ENCODE data around the gene CREB3L2.
"Not testable (repeated sequence)": the region's sequence is repeated elsewhere in the genome, so short reads cannot be mapped to it uniquely, and the experiment has no call there.

CREB3L2 gene

DNA sequence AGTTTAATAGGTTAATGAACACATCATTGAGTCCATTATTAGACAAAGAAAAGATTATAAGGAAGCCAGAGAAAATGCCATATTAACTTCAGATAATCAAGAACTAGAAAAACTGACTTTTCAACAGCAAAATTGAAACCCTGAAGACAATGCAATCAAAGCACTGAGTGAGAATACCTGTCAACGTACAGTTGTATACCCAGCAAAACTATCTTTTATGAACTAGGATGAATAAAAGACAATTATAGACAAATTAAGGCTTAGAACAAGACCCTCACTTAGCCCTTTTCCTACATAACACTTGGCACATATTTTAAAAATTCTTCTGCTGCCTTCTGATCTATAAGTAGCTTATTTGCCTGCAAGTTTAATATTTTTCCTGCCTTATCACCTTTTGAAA, 136.1 kb downstream of the CREB3L2 start:
- no peak for DNase-seq

DNA sequence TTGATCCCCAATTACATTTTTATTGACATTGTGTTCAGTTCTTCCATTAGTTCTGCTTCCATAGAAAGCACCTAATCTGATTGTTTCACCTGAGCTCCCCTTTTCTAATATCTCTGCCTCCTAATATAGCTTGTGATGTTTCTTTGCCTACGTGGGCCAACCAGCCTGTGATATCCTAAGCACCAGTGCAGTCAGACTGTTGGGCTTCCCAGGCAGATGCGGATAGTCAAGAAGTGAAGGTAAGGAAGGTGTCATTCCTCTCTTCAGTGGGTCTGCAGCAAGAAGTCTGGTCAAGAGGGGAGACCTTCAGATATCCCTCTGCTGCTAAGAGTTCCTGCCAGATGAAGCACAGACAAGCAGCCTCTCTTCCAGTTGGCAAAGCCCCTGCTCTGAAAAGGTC, 138.9 kb downstream of the CREB3L2 start:
- no peak for DNase-seq

- DNase-seq = no peak
These were observed 139.5 kb downstream of the CREB3L2 start for GRCh38 chr7:137862358-137862757.

DNA sequence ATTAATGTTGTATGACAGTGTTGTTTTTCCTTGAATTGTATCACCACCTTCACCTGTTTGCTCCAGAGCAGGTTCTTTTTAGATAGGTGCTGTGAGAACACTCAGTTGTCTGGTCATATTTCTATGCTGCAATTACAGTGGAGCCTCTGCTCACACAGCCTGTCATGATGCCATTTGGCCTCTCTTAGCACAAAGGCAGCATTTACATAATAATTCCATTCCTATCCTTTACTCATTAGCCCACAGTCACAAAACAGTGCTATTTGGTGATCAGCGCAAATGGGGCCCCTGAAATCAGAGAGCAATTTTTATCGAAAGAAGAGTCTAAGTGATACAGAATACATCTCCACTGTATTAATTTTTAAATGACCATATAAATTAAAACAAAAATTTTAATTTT, 141.3 kb downstream of the CREB3L2 start:
- DNase-seq = no peak

GRCh38 chr7:137853053-137853452, 148.8 kb downstream of the CREB3L2 start:
- no peak for DNase-seq

DNA sequence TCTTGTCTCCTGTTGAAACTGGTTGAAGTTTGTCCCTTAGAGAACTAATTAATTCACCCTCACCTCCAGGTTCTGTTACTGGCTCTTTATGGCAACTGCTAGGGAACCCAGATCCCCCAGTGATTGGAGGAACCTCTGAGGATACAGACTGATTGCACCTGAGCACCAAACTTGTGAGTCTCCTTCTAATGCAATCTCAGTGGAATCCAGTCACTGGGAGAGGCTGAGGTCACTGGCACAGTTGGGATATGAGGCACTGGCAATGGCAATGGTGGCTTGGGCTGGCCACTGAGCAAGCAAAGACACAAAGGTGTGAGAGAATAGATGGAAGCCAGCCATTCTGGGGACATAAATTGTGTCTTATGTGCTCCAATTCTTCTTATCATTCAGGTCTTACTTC, 149.8 kb downstream of the CREB3L2 start:
- DNase-seq = no peak

- DNase-seq = no peak
These were observed 150.6 kb downstream of the CREB3L2 start for GRCh38 chr7:137850972-137851945.

- DNase-seq = no peak
These were observed 151.3 kb downstream of the CREB3L2 start for GRCh38 chr7:137850571-137850970.

DNA sequence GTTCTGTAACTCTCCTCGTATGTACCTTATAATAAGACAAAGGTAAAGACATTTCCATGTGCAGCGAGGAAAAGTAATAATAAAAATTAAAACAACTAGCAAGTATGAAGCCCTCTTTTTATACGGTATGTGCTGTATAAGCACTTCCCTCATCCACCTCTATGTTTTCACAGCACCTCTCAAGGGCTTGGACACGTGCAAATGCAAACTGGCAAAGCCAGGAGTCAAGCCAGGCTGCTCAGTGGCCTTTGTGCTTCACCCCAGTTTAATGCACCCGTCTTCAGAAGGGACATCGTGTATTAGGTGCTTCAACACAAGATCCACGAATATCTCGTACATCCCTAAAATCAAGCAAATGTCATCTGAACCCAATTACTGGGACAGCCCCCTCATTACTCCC, 153.8 kb downstream of the CREB3L2 start:
- no peak for DNase-seq

- DNase-seq = no peak
These were observed 154.3 kb downstream of the CREB3L2 start for GRCh38 chr7:137847568-137848050.

DNA sequence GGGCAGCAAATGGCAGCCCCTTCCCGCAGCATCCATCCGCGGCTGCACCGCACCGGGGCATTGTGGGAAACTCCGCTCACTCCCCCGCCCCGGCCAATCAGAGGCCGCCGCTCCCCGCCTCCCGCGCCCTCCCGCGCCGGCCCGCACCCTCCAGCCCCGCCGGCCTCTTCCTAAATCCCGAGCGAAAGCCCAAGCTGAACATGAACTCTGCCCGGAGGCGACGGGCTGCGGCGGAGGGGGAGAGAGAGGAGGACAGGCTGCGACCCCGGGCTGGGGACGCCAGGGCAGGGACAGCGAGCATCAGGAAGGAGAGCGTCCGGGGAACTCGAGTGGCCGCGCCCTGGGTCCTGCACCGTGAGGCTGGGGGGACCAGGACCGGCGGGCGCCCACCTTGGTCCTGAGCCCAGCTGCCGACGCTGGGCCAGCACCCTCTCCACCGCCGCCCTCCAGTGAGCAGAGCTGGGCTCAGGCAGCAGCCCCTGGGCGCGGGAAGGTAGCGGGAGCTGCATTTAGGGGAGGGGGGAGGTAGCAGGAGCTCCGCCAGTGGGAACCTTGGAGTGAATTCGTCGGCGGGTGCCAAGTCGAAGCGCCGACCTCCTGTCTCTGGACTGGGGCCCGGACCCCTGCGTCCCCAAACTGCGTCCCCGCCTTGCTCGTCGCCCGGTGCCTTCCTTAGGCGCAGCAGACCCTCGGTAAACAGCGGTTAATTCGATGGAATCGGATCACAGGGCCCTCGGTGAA, 154.9 kb downstream of the CREB3L2 start, which contains the start of gene DGKI:
DGKI (minus strand) TSS at position 148 of the 741 bp plus-strand sequence.
- no peak for DNase-seq

GRCh38 chr7:137846549-137846826, 155.4 kb downstream of the CREB3L2 start:
- DNase-seq = no peak

GRCh38 chr7:137844677-137845425, 157.0 kb downstream of the CREB3L2 start:
- no peak for DNase-seq

- no peak for DNase-seq
These were observed 161.7 kb downstream of the CREB3L2 start for GRCh38 chr7:137839903-137840779.

DNA sequence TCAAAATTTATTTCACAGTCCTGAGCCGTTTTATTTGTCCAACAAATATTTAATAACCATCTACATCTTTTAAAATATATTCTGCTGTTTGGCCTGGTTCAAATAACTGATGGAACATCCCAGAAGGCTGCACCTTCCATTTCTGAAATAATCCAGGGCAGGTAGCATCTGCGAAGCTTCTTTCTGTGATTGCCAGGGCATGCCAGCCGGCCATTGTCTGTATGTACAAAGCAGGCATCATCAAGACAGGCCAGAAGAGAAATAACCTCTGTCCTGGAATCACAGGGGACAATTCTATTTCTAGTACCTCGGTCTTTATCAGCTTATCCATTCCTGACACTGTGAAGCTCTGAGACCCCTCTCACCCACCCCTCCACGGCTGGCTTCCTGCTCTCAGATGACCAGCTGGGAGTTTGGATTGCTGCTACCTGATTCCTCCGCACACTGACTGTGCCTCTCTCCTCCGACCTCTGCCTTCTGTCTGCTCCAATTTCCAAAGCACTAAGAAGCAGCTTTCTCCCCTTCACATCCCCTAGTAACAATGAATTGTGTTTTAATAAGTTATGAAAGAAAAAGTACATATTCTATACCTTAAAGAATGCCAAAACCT, 163.1 kb downstream of the CREB3L2 start:
- no peak for DNase-seq

DNA sequence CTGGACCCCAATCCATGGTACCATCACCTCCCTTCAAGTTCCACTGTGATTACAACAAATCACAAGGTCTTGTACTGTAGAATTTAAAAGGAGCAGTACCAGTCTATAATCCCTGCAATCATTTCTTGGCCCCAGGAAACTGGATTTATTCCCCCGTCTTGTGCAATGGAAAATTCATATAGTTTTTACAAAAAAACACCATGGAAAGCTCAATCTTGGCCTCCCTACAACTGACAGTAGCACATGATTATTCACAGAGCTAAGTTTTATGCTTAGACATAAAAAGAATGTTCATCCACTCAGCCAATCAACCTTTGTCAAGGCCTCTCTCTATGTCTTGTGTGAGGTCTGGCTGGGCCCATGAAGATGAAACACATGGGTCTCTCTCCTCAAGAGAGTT, 165.3 kb downstream of the CREB3L2 start:
- no peak for DNase-seq

GRCh38 chr7:137836113-137836509, 165.8 kb downstream of the CREB3L2 start:
- no peak for DNase-seq

DNA sequence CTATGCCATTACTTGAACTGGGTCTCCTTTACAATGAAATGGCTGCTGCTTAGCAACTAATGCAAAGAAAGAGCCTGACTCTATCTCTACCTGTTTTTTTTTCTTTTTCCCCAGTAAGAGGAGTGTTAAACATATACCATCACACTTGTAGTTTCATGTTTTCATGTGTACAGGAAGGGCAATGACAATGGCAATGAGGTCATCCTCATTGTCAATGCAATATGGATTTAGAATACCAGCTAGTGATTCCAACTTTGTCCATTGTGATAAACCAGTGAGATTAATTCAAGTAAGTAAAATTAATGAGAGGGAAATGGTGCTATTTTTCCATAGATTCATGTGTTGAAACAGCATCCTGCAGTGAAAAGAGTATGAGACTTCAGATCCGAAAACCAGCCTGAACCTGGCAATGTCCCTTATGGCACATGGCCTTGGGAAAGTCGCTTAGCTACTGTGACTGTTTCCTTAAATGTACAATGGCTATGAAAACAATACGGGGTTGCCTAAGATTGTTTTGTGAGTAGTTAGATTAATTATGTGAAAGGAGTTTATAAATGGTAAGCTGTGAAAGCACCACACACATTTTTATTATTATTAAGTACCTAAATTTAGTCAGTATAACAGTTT, 166.3 kb downstream of the CREB3L2 start:
- no peak for DNase-seq

DNA sequence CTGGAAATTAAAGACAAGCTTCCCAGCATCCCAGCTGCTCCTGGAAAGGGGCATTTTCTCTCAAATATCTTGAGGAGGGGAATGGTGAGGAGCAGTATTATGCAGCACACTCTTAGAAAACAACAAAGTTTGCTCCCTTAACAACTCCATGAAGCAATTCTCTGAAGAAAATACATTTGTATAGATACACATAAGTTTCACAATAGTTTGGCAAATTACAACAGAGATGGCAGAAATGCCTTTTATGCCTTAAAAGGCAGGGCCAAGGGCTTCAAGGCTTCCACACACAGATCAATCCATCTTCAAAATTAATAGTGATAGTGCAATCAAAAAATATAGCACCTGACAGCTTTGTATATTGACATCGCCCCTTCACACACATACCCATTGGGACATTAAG, 167.3 kb downstream of the CREB3L2 start:
- no peak for DNase-seq

GRCh38 chr7:137832990-137833389, 168.9 kb downstream of the CREB3L2 start:
- DNase-seq = not testable (repeated sequence)

GRCh38 chr7:137832382-137832781, 169.5 kb downstream of the CREB3L2 start:
- no peak for DNase-seq
